GM12801 (cell line): ENCODE results near the gene DIAPH2.

Experiments used
- TF ChIP-seq, protein P1 (sequence below): IDR thresholded peaks from one replicate; pipeline ENCODE4 v1.5.1; 2011; ENCODE audit warnings: control low read depth; ENCODE audit not compliant: insufficient read length; ENCODE audit errors: extremely low read depth

DIAPH2 gene

DNA sequence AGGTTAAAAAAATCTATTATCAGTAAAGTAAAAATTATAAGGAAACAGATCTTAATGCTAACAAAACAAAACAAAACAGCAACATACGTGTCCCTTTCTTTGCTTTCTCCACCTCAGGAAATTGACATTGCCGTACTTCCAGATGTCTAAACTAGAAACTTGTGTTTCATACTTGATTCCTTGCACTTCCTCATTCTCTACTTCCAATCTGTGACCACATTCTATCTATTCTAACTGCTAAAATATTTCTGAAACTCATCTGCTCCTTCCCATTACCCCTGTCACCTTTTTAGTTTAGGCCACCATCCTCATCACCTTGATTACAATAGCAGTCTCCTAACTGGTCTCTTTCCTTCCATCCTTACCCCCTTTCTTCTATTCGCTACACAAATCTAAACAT is 176.6 kb downstream of the DIAPH2 start:
- TF ChIP-seq, protein P1, sequence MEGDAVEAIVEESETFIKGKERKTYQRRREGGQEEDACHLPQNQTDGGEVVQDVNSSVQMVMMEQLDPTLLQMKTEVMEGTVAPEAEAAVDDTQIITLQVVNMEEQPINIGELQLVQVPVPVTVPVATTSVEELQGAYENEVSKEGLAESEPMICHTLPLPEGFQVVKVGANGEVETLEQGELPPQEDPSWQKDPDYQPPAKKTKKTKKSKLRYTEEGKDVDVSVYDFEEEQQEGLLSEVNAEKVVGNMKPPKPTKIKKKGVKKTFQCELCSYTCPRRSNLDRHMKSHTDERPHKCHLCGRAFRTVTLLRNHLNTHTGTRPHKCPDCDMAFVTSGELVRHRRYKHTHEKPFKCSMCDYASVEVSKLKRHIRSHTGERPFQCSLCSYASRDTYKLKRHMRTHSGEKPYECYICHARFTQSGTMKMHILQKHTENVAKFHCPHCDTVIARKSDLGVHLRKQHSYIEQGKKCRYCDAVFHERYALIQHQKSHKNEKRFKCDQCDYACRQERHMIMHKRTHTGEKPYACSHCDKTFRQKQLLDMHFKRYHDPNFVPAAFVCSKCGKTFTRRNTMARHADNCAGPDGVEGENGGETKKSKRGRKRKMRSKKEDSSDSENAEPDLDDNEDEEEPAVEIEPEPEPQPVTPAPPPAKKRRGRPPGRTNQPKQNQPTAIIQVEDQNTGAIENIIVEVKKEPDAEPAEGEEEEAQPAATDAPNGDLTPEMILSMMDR: no peak

DNA sequence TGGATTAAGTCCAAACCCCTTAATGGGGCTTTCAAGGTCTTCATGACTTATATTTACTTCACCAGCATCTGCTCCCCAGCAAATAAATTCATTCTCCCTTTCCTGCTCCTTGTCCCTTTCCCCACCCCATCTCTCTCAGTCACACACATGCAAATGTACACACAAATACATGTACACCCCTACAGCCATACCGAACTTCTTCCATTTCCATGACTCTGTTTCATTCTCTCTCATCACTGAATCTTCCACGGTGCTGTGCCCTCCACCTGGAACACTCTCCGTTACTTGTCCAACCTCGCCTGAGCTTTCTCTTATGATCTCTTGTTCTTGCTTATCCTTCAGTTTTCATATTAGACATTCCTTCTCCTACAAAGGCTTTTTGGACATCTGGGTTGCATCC is 177.0 kb downstream of the DIAPH2 start:
- TF ChIP-seq, protein P1: no peak

DNA sequence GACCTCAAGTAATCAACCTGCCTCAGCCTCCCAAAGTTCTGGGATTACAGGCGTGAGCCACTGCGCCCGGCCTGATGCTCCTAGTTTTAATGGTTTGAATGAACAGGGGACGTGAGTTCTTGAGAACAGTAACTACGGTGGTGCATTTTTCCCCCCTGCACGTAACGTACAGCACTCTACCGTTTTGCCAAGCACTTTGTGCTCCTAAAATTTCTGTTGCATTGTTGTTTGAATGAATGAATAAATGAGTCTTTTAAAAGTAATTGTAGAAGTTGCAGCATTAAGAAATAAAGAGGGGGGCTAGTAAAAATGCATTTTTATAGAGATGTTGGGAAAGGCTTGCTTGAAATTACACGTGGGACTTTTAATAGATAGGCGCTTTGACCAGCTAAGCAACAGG is 199.0 kb downstream of the DIAPH2 start, which contains the start of gene RPA4:
TSS of gene RPA4 (plus strand) at position 301 of the 400 bp plus-strand sequence. CDS start 403 bp downstream, outside the sequence.
- TF ChIP-seq, protein P1: no peak

DNA sequence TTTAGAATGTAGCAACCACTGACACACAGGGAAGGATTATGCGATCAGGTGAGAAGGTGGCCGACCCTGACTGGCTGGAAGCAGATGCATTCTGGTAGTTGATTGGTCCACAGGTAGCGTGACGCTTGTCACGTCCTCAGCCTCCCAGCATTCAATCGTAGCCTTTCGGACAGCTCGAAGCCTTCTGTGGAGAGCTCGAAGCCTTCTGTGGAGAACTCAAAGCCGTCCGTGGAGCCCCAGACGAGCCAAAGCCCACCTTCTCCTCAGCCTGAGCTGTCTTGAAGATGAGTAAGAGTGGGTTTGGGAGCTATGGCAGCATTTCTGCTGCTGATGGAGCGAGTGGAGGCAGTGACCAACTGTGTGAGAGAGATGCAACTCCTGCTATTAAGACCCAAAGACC is 199.4 kb downstream of the DIAPH2 start:
- TF ChIP-seq, protein P1: no peak

DNA sequence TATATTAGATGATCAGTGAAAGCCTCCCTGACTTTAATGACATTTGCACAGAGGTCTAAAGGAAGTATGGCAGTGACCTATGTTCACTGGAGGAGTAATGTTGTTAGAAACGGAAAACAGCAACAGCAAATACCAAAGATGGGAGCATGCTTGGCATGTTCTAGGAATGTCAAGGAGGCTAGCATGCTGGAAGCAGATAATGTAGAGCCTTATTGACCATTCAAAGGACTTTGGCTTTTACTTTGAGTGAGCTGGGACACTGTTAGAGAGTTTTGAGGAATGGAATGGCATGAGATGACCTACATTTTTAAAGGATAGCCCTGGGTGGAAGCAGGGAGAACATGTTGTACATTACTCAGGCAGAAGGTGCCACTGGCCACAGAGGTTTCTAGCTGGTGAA is 205.1 kb downstream of the DIAPH2 start:
- TF ChIP-seq, protein P1: no peak

DNA sequence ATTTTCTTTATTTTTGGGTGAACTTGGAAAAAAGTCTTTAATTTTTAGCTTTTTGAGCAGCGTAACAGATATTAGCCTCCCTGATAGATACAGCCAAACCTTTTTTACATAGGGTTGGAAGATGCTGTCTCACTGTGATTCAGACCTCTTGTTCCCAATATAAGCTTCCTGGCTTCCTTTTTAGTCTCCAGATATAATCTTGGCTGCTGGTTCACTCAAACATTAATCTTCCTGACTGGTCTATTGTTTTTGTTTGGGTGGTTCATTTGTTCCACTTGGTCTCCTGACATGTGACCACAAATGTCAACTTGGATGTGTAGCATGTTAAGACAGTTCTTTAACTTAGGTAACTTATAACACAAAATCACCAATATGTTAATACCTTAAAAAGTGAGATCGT is 222.1 kb downstream of the DIAPH2 start:
- TF ChIP-seq, protein P1: no peak

DNA sequence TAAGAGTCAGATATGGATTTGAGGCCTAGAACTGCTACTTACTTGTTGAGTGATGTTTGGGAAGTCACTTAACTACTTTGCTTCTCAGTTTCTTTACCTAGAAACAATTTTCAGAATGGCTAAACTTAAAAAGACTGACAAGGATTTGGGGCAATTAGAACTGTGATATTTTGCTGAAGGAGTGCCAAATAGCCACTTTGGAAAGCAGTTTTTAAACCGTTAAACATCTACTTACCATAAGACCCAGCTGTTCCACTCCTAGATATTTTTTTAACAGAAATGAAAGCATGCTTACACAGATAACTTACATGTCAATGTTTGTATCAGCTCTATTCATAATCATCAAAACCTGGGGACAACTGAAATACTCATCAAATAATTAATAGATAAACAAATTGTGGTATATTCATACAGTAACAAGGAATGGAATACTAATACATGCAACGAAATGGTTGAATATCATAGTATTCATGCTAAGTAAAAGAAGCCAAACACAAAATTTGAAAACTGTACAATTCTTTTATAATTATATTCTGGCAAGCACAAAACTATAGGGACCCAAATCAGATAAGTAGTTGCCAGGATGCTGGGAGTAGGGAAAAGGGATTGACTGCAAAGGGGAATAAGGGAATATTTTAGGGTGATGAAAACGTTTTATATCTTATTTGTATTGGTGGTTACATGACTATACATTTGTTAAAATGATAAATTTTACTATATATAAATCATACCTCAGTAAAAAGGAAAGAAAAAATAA is 223.1 kb downstream of the DIAPH2 start:
- TF ChIP-seq, protein P1: no peak
